HG03103 (cell line): ENCODE results near the gene EEF1AKMT2.

Source experiments
- ATAC-seq: cut with Tn5 transposase; IDR thresholded peaks from one replicate; pipeline ENCODE4 v1.9.1; 2021; ENCODE audit warnings: low read depth; ENCODE audit not compliant: unreplicated experiment

Gene EEF1AKMT2

DNA sequence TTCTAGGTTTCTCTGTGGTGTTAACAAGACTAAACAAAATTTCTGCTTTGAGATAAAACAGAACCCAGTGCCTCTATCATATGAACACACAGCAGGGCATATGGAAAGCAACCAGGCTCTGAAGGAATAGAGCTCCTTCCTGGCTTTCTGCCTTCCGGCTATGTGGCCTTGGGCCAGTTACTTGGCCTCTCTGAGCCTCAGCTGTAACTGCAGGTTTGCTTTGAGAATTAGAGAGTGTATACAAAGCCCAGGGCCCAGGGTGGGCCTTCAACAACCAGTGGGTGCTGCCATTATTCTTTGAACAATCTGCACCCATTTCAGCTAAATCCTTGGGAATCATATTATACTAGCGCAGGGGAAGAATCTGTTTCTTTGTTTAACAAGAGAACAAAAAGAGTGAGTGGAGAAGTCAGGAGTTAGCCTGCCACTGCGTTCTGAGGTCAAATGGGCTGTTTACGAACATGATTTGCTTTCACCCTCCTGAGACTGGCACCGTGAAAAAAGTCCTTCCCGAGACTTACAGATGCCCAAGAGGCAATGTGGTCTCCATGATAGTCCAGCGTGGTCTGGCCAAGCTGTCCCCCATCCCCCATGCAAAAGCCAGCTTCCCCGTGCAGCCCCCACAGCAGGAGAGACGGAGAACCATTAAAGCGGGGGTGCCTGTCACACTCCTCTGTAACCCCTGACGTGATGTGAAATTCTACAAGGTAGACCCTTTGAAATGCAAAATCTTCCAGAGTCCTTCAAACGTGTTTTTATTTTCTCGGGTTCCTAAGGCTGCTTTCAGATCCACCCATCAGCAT is 52.4 kb downstream of the EEF1AKMT2 start:
- ATAC-seq, result no peak

DNA sequence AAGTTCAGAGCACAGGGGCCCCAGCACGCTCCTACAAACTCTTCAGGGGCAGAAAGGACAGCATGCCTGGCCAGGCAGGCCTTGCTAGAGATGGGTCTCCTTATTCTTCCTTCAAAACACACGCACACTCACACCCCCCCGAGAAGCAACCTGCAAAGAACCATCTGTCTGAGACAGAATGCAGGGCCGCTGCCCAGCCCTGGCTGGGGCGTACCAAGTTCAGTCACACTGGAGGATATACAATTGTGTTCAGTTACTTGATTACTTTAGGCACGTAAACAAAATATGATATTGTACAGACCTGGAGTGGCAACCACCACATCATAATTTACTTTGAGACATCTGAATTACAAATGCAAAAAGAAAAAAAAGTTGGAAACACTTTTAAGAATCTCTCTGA is 53.2 kb downstream of the EEF1AKMT2 start:
- no peak for ATAC-seq

DNA sequence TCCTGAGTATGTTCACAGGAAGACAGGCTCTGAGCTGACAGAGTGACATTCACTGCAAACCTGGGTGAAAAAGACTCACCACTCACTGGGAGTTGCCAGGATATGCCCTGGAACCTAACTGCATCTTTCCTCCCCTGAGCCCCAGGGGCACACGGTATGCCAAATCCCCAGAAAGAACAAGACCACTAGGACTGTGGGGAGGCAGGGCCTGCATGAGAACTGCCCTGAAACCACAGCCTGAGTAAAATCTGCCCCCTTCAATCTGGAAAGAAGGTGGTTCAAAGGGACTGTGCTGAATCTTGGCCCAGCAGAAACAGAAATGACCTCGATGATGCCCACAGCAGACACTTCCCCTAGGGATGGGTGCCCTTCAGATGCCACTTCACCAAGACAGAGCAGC is 54.0 kb downstream of the EEF1AKMT2 start:
- no peak for ATAC-seq

DNA sequence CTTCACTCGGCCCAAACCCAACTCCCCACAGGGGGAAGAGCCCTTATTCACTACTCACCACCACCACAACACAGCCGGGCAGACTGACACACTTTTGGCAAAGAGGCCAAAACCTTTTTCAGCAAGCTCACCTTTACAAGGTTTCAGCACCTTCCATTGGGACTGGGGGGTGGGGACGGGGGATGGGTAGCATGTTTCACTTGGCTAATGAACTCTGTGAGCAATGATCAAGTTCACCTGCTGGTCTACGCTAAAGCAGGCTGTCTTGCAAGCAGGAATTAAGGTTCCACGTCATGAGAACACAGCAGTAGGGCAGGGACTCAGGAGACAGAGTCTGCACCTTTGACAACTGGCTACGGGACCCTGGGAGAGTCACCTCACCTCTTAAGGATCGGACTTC is 54.5 kb downstream of the EEF1AKMT2 start:
- ATAC-seq, result no peak

DNA sequence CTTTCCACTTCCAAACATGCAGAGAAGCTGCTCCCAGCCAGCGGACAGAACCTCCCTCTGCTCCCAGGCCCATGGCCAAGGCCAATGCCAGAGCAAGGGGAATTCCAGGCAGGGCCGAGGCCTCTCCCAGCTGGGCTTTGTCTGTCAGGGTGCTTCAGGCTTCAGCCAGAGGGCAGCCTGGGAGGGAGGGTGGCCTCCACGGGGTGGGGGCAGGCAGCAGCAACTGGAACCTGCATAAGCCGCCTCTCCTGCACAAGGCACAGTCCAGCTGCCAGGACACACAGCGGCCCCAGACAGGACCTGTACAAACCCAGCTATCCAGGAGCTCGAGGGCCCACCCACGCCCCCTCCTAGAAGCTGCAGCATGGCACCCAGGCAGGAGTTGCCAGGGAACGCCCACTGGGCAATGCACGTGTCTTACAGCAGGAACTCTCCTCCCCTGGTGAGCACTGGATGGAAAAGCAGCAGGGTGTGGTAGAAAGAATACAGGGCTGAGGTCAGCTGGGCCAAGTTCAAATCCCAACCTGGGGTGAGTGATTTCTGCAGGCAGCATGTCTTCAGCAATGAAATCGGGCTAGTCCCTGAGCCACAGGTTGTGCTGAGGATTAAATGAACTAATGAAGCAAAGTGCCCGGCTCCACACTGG is 55.1 kb downstream of the EEF1AKMT2 start:
- ATAC-seq, result no peak

DNA sequence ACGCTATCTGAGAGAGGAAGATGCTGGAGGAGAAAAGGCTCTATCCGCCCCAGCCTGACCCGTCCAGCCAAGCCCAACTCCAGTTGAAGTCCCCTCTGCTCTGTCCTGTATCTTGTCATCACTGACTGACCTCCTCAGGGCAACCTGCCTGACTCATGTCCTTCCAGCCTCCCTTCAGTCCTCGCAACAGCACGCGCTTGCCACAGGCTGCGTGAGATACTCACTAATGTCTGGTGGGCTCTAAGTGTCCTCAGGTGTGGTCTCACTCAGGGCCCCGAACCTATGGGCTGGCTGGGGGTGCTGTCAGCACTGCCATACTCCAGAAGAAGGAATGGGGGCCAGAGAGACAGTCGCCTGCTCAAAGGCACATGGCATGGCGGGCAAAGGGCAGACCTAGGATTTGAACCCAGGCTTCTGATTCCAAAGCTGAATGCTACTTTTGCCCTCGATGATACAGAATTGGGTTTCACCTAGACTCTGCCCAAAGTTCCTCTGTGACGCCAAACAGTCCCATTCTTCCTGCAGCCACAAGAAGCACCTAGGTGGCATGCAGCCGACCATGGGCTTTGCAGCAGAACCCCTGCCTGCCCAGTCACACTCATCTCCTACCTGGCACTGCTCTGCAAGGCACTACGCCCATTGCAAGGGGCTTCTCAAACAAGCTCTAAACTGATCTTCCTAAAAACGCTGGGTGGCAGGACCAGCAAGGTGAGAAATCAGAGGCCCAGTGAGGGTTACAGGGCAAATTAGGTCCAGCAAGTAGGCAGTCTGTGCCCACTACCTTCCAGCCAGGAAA is 56.0 kb downstream of the EEF1AKMT2 start:
- ATAC-seq, result no peak

DNA sequence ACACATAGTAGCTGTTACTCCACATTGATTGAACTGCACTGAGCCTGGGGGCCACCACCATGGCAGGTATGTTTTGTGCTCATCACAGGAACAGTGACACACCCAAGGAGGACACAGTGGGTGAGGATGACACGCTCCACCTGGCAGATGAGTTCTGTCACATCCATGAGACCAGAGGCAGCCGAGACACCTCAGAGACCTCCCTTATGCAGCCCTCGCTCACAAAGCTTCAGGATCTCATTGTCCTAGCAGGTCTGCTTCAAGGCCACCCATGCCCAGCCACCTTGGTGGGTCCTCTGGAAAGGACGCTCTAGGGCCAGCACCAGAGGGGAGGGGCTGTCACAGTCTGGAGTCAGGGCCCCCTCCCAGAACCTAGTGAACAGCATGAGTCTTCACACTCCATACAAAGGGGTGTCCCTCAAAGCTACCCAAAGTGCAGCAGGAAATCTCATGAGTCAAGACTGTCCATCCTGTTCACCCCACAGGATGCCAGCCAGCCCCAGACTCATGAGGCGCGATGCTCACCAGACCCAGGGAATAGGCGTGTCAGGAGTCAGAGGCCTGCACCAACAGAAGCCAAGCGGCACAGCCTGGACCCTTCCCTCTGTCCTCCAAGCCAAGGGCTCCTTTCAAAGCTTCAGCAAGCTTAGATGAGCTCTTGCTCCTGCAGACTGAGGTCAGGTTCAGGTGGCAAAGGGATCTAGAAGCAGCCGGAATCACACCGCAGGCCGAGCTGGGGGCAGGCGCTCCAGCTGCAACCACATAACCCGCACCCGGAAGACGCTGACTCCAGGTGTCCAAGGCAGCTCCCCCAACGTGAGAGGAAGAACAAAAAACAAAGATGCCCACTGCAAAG is 57.1 kb downstream of the EEF1AKMT2 start:
- no peak for ATAC-seq

DNA sequence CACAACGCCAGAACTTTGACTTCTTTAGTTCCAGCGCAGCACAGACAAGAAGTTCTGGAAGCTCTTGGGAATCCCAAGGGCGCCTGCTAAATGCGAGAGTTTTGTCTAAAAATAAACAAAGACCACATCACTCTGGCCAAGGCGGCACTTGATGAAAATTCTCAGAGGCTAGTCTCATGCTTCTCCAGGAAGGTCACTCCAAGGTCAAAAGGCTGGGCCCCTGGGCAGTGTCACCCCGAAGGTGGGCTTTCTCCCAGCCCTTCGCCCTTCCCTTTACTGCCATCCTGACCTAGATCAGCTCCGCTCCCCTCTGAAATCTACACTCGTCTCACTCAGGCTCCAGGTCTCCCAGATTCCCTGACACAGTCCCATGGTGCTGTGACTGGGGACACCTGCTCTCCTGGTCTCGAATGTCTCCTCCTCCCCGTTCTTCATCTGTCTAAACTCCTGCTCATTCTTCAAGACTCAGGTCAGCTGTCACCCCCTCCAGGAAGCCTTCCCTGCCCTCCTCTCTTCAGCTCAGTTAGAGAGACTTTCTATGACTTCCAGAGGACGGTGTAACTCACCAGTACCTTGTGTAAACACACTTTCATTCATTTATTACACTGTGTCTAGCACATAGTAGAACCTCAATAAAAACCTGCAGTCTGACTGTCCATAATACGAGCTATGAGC is 58.0 kb downstream of the EEF1AKMT2 start:
- no peak for ATAC-seq

DNA sequence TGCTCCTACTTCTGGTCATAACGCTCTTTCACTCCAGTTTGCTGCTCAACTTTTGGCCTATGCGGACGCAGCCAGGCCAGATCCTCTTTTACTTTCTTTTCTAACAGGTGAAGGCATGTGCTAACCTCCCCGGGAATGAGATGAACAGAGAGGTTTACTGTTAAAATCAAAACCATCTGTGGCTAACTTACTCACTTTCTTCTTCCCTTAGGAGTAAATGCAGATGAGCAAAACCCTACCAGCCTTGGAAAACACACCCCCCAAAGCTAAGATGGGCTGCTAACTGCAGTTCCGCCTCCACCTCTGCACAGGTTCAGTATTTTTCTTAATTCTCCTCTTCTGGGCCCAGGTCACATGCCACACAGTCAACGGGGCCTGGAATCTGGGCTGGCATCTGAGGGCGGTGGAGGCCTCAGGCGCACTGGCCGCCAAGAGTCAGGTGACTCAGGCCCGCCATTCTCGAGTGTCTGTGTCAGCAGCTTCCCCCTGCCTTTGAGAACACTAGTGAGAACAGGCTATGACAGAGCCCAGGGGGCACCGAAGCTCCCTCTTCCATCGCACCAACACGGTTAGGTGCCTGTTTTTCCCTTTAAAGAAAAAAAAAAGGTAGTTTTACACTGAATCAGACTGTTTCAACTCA is 58.6 kb downstream of the EEF1AKMT2 start:
- ATAC-seq, result peak; percentile 52

DNA sequence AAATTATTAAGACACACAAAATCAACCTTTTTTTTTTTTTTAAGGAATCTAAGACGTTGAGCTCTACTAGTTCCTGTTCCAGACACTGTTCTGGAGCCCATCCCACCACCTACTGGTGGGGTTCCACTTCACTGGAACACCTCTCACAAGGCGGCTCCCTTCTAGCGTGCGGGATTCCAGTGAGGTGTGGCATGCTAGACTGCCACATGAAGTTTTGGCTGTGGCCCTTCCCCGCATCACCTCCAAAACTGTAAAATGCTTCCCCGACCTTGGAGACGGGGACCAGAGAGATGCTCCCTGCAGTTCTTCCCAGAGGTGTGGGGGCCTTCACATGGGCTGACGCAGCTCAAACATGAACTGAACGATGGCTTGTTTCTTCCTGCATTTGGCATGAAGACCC is 60.1 kb downstream of the EEF1AKMT2 start:
- no peak for ATAC-seq

DNA sequence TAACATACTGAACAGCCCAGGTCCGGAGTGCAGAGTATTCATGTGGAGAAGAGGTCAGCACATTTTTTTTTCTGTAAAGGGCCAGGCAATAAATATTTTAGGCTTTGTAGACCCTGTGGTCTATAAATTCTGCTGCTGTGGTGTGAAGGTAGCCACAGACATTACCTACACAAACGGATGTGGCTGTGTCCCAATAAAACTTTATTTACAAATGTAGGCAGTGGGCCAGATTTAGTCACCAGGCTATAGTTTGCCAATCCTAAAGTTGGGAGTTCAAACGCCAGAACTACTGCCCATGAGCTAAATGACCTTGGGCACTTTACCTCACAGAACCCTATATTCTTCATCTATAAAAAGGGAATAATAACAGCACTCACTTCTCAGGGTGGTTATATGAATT is 60.9 kb downstream of the EEF1AKMT2 start:
- ATAC-seq, result no peak

DNA sequence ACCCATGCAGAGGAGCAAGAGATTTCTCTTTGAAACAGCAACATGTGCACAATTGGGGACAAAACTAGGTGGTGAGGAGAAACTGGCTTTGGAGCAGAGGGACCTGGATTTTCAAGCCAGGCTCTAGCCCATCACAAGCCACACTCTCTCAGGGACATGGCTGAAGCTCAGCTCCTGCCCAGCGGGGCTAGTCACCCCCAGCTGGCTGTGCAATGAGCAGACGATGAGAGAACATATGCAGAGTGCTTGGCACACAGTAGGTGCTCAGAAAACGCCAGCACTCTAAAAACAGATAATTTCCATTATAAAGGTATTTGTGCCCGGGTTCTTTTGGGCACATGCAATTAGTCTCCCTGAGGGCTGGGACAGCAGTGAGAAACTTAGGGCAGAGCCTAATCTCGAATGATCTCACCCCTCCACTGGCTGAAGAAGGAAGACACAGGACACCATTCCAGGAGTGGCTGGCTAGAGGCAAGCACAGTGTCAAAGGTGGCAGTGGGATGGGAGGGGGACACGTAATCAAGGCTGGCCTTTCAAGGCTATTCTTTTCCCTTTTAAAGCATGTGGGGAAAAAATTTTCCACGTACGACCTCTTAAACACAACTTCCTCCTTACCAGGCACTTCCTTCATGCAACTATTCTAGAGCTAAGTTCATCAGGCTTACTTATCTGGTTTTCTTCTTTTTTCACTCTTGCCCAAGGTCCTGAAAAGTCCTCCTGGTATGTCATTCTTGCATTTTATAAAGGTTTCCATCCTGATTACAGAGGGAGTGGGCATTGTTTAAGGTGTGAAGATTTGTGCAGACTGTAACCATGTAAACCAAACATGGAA is 62.6 kb downstream of the EEF1AKMT2 start:
- no peak for ATAC-seq

DNA sequence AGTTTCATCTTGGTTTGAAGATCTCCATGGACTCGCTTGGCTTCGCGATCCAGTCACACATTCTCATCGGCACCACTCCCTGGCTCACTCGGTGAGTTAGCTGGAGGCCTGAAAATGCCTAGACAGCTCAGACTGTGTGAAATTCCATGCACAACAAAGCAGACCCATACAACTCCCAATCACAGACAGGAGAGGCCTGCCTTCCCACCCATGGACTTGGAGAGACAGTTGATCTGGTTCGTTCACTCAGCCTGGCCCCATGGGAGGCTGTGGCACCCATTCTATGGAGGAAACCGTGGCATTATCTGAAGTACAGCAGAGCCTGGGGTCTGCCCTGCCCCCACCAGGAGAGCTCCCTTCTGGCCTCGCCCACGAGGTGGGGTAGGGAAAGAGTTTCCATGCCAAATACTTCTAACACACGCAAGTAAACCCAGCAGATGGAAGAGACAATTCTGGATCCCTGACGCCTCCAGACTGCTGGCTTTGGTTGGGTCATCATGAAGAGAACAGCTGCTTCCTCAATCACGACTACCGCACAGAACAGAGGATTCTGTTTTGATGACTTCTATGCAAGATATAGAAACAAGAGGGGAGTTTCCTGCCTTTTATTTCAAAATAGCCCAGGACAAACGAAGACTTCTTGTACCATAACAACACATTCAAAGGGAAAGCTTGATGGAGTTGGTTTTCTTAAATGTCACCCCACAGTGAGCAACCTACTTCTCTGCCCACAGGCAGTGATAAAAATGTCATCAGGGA is 63.4 kb downstream of the EEF1AKMT2 start:
- no peak for ATAC-seq

DNA sequence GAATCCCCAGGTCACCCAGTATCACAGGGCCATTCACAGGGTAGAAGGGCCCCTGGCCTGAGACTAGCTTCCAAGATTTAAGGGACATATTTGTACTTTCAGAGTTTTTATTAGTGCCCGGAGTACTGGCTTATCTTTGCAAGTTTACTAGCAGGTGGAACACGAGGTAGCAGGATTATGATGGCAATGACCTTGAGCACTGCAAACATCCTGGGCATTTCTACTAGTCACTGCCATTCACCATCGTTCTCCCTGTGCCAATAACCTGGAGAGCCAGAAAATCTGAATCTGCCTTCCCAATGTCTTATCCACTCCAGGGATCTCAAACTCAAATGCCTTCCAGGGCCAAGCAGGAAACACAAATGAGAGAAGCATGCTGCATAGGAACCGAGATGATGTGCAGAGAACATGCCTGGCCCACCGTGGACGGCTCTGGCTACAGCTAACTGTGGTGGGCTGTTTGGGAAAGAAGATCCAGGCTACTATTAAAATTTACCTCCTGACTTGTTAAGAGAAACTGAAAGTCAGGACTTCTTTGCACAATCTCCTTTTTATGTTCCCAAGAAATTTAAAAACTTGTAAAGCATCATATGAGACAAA is 64.2 kb downstream of the EEF1AKMT2 start:
- no peak for ATAC-seq

DNA sequence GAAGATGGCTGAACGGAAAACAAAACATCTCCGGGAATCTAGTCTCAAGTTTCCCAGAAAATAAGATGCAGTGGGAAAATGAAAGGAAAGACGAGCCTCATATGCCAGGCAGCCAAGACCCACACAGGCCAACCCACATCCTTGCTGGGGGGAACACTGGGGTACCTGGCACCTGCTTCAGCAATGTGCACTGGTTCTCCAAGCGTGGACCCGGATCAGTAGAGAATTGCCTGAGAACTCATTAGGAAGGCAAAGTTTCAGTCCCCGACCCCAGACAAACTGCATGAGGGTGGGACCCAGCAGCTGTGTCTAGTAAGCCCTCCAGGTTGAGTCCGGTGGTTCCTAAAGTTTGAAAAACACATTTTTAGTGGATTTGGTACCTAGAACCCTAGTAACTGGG is 65.9 kb downstream of the EEF1AKMT2 start:
- no peak for ATAC-seq

DNA sequence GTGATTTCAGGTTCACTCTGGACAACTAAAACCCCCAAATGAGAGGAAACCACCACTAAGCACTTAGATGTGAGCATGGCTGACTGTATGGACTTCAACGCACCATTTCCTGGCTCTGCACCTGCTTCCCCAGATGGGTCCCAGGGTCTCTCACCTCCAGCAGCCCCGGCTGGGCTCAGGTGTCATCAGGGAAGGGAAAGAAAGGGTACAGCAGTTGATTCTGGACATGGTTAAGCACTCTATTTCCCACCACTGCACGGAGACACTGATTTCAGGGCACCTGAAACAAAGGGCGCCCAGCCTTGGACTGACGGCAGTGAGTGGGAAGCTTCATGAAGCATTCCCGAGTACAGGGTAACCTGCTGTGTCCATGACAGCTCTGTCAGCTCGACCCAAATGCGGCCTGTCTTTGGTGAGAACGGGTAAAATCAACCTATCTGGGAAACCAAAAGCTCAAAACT is 66.5 kb downstream of the EEF1AKMT2 start:
- no peak for ATAC-seq

DNA sequence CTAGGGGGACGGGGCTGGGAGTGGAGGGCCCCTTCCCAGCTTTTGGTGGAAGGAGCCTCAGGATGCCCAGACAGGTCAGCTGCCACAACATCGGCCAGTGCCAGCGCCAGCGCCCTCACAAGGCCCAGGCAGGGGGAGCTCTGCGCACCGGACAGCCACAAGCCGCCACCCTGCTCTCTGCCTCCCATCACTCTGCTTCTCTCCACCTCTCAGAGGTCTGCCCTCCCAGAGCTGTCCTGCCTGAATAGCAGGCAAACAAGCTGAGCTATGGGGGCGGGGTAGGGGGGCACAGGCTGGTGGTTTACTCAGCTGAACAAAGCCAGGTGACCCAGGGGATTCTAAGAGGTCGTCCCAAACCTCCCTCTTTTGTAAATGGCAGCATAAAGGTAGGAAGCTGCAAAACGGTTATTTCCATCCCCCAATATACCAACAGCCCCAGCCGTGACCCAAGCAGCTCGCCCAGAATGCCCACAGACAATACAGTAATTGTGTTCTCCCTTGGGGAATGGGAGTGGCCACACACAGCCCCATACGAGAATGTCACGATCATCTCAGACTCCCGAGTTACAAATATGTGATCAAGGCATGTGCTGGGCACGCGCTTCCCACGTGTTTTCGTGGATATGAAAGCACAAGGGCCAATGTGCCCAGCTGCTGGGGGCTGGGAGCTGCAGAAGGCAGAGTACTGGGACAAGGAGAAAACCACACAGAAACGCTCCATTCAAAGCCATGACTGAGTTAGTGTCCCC is 67.2 kb downstream of the EEF1AKMT2 start:
- no peak for ATAC-seq
